Measurements from ENCODE around the gene POLE.
"Not testable (repeated sequence)": the region's sequence is repeated elsewhere in the genome, so short reads cannot be mapped to it uniquely, and the experiment has no call there.

POLE gene

DNA sequence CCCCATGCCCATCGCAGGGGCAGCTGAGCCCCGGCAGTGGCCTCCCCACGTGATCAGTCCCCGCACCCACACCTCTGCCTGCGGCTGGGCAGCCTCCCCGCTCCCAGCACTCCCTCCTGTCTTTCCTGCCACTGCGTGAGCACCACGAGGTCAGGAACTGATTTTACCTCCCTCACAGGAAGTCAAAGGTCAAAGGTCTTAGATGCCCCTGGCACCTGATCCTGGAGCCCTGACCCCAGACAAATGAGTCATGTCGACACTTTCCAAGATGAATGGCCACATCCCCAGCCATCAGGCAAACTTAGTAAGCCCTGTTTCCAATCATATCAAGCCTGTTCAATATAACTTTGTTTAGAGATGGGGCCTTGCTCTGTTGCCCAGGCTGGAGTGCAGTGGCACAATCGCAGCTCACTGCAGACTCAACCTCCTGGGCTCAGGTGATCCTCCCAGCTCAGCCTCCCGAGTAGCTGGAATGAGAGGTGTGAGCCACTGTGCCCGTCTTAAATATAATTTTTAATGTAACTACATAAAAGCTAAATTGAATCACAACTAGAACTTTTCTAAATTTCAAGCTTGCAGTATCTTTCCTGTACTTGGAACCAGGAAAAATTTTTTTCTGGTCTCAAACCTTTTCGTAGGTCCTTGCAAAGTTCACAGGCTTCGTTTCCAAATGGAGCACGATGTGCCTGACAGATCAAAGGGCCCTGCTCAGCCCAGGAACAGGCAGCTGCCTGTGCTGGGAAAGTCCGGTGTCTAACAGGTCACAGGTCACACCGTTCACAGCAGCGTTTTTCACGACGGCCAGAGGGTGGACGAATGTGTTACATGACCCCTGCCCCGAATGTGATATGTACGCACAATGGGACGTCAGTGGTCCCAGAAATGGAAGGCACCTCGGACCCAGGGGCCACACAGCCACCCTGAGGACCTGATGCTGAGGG is 78.6 kb downstream of the POLE start:
- DNase-seq: no peak

DNA sequence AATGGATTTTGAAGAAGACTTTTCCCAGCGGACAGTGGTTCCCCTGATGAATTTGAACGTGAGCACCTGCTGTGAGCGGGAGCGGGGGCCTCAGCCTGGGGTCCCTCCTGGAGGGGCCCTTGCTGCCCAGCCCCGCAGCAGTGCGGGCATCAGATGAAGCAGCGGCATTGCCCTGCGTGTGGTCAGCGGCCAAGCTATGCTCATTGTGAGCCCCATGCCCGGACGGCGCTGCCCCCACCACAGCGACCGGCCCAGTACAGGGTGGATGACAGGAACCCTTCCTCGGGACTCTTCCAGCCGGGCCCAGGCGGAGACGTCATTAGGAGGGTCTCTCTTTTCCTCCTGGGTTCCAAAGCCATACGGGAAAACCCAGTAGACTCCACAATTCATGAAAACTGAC is 80.2 kb downstream of the POLE start:
- no peak for DNase-seq

DNA sequence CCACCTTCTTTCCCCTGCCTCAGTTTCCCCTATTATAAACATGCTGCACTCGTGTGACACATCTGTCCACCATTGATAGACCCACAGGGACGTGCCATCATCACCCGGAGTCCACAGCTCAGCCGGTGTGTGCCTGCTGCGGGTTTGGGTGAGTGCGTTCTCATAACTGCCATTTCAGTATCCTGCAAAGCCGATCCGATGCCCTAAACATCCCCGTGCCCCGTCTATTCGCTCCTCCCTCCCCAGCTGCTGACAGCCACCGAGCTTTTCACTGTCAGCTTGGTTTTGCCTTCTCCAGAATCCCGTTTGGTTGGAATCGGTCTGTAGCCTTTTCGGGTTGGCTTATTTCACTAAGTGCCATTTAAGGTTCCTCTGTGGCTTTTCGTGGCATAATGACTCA is 80.7 kb downstream of the POLE start:
- DNase-seq: no peak

DNA sequence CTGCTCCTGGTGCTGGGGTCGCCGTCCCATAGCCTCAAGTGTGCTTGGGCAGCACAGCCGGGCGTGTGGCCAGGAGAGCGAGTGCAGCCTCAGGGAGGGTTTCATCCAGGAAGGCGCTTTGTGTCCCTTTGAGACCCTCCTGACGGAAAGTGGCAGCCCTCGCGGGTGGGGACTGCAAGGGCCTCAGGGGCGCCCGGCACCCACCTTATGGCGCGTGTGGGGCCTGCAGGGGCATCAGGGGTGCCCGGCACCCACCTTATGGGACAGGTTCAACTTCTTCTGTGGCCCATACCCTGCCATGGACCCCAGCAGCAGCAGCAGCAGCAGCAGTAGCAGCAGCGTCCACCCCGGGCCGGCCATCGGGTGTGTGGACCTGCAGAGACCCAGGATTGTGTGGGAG is 81.2 kb downstream of the POLE start:
- DNase-seq: no peak

DNA sequence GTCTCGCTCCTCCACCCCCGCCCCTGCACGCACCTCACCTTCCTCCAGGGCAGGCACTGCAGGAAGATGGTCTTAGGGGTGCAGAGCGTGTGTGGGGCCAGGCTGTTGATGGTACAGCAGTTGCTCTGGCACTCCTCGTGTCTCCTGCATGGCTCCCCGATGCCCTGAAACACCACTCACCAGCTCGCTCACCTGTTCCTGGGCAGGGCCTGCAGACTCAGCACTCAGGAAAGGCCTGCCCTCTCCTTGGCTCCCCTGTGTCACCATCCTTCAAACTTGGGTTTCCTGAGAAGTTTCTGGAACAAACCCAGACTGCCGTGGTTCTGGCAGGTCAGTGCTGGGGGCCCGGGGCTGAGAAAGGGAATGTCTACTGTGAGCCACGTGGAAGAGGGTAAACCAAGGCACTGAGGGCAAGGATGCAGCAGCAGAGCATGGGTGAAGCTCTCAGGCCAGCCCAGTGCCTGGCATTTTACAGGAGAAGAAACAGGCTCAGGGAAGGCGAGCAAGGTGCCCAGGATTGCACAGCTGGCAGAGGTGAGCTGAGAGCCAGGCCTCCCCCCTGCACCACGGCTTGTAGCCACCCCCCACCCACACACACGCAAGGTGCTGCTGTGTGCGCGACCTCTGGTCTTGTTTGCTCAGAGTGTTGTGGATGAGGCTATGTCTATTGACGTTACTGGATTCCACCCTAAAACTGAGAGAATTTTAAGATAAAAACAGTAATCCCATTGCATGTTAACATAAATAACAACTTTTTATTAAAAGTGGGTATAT is 82.3 kb downstream of the POLE start:
- DNase-seq: no peak

DNA sequence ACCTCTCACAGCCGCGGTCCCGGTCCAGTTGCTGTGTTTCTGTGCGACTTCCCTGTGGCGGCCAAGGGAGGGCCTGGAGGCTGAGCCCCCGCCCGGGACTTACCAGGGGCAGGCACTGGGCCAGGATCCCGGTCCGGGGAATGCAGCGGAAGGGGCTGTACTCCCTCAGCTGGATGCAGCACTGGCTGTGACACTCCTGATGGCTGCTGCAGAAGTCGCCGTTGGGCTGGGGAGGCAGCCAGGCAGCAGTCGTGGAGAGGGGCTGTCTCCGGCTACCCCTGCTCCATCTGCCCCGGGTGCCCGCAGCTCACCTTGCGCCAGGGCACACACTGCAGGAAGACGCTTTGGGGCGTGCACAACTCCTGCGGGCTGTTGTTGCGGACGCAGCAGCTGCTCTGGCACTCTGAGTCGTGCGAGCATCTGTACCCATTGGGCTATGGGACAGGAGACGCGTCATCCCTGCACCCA is 83.0 kb downstream of the POLE start:
- DNase-seq: no peak

DNA sequence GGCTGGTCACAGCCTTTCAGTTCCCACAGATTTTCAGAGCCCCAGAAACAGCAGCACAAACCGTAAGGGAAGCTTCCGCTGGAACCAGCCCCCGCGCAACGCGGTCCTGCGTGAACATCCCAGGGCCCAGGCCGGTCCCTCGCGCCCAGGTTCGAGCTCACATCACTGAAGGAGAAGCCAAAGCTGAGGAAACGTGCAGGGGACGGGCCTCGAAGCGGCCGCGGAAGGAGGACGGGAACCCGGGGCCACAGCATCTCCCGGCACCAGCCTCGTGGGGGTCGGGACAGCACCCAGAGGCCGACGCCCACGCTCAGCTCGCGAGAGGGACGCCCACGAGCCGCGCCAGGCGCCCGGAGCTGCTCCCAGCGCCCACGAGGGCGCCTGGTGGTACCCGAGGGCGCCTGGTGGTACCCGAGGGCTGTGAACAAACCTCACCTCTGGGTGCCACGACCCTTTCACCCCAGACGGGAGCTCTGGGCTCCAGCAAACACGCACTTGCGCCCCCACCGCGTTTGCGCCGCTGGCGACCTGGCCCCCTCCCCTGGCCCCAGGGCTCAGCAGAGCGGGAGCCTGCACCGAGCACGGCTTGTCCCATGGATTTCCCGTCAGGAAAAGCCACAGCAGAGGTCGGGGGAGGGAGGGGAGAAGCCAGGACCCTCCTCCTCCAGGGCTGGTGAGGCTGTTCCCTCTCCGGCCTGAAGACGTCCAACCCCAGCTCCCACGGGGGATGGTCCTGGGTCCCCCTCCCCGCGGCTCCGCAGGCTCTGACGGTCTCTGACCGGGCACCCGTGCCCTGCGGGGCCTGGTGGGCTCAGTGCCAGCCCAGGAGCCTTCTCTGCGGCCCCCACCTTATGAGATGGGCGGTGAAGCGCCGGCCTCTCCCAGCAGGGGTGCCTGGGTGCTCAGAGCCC is 83.6 kb downstream of the POLE start:
- DNase-seq: no peak

GRCh38 chr12:132602572-132603239 is 84.4 kb downstream of the POLE start:
- no peak for DNase-seq

DNA sequence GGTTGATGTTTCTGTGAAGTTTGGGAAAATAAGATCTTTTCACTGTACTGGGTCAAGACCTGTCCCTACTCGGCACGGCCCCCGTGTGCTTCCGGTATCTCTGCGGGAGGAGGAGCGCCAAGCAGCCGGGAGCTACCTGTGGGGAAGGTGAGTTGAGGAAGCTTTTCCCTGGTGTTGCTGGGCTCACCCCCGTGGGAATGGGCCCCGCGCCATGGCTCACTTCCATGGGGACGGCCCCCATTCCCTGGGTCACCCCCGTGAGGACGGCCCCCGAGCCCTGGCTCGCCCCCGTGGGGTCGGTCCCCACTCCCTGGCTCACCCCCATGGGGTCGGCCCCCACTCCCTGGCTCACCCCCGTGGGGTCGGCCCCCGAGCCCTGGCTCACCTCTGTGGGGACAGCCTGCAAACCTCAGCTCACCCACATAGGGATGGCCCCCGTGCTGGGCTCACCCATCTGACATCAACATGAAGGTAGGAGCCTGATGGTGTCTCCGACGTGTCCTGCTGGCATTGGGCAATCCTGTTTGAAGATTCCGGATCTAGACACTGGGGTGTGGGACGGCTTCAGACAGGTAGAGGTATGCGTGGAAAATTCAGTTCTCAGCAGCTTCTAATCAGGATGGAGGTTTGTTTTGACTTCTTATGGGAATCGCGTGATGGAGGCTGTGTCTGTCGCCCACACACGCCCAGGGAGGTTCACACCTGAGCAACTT is 85.8 kb downstream of the POLE start:
- DNase-seq: no peak

DNA sequence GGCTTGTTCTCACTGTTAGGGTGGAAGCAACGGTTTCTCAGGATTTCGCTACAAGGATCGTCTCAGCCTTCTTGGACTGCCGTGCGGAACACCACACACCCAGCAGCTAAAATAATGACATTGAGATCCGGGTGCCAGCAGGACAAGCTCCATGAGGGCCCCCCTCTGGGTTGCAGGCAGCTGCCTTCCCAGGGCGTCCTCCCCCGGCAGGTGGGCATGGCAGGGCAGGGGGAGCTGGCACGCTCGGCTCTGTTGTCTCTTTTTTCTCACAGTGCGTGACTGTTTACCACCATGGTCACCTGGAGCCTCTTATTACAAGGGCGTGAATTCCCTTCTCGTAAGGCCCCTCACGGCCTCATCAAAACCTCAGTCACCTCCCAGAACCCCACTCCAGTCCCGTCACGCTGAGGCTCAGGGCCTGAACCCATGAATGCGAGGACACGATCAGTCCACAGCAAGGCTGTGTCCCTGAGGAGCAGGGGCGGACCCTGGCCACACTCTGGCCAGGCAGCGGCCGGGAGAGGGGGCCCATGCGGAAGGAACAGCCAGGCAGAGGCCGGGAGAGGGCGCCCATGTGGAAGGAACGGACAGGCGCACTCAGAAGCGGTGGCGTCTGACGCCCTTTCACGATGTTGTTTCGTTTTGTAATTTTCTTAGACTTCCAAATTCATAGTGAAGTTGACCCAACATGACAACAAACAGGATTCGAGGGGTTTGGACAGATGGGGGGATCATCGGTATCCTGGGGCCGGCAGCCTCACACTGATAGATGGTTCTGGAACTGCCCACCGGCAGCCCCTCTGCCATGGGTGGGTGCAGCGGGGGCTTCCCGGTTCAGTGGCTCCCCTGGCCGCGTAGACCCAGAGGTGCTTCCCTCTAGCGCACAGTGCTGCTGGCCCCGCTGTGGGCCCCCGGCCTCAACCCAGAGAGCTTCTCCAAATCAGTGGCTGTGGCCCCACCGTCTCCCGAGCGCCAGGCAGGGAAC is 86.8 kb downstream of the POLE start:
- peak; percentile 45 for DNase-seq

DNA sequence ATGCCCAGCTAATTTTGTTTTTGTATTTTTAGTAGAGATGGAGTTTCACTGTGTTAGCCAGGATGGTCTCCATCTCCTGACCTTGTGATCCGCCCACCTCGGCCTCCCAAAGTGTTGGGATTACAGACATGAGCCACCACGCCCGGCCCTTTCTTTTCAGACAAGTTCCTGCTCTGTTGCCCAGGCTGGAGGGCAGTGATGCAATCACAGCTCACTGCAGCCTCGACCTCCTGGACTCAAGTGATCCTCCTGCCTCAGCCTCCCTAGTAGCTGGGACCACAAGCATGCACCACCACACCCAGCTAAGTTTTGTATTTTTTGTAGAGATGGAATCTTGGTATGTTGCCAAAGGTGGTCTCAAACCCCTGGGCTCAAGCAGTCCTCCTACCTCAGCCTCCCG is 87.6 kb downstream of the POLE start:
- DNase-seq: not testable (repeated sequence)

GRCh38 chr12:132597333-132598316 is 89.5 kb downstream of the POLE start:
- DNase-seq: peak; percentile 35

DNA sequence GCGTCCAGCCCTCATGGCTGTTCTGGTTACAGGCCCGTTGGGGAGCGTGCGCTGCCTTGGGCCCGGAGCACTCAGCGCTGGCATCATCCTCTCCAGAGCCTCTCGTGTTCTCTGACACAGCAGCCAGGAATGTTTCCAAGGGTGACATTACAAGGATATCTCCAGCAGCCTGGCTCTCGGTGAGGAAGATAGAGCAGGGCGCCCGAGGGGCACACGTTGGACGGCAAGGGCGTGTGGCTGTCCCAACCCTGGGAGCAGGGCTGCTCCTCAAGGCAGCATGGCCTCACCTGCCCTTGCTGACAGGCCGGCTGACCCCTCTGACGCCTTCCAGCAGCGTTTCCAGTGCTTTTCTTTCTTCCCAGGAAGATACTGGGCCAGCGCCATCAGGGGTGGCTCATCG is 91.1 kb downstream of the POLE start:
- no peak for DNase-seq

GRCh38 chr12:132595183-132595582 is 92.0 kb downstream of the POLE start:
- no peak for DNase-seq

DNA sequence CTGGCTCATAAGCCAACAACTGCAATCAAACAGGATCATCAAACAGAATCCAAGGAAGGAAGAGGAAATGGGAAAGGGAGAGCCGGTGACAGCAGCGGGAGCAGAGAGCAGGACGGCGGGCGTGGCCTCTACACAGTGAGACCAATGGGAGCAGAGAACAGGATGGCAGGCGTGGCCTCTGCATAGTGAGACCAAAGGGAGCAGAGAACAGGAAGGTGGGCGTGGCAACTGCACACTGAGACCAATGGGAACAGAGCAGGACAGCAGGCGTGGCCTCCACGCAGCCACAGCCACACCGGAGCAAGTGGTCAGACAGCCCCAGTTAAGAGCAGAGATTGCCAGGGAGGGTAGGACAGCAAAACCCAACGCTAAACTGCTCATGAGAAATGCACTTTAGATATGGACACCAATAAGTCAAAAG is 93.2 kb downstream of the POLE start:
- DNase-seq: peak; percentile 97

DNA sequence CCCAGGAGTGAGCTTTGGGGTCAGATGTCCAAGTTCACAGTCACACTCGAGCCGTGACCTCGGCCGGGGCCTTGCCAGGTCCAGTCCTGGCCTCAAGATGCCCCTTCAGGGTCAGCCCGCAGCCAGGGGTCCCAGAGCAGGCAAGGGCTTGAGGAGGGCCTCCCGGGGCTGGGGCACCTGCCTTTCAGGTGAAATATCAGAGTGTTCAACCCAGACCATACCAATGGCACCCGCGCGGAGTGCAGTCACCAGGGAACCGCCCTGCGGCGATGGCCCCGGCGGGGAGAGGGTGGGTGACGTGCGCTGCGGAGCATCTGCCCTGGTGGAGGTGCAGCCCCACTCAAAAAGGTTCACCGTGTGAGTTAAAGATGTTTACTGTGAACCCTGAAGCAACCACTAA is 93.6 kb downstream of the POLE start:
- no peak for DNase-seq

DNA sequence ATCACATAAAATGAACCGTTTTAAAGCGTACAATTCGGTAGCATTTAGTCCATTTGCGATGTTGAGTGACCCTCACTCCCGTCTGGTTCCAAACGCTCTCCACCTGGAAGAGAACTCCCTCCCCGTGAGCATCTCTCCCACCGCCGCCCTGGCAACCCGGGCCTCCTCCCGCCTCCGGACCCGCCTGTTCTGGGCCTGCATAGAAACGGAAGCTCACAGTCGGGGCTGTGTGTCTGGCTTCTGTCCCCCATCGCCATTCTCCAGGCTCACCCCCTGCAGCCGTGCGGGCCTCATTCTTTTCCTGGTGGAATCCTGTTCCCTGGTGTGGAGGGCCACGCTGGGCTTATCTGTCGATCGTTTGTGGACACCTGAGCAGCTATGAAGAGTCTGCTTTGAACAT is 94.1 kb downstream of the POLE start:
- no peak for DNase-seq

GRCh38 chr12:132592282-132592970 is 94.7 kb downstream of the POLE start:
- no peak for DNase-seq
